ENCODE results near the gene SRCAP. TPM values are rescaled to one million over a fixed set of nuclear protein-coding genes. Genes with fewer than 3 reads are reported as not detected.

The SRCAP gene
- total RNA-seq, 2 experiments from 2014 or later, result 89.4 to 92.2 TPM

- Mint-ChIP-seq H3K36me3 (peaks cover 6% of the 10 kb centered on the region), H3K9me3 (no peaks in the 10 kb centered on the region), H3K4me1 (peaks cover 22% of the 10 kb centered on the region), H3K27ac (peak overlapping the region; percentile 90), H3K27me3 (no peaks in the 10 kb centered on the region), H3K4me3 (peak overlapping the region; percentile 94)
- DNase-seq (no peak), ATAC-seq (ENCODE audit: low read depth) (no peak)
- POLR2A ChIA-PET, result interaction anchor here (0.5 to 1.7 kb wide), 10 partner anchors 9 to 128 kb away, joined by 3 to 10 read pairs (median 4); partner anchors contain the start of genes PHKG2 and RNF40
Observed at GRCh38 chr16:30774367-30775130, 75.6 kb downstream of the SRCAP start.

DNA sequence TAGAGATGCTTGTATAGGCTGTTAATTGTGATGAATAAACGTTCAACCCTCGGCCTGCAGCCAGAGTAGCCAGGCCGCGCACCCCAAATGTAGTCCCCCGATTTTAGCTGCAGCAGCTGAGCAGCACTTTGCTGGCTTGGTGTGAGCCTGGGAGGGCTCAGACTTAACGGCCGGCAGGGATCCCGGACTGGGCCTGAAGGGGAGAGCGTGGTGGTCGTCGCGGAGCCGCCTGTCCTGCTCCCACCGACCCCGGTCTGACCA lies 76.1 kb downstream of the SRCAP start:
- H3K36me3 Mint-ChIP-seq, result peaks cover 6% of the 10 kb centered on the region
- H3K4me3 Mint-ChIP-seq, result peak overlapping the region; percentile 94
- H3K4me1 Mint-ChIP-seq, result peaks cover 22% of the 10 kb centered on the region
- no peaks in the 10 kb centered on the region for H3K27me3 Mint-ChIP-seq
- POLR2A ChIA-PET, result interaction anchor here (0.5 to 1.7 kb wide), 12 partner anchors 9 to 317 kb away, joined by 3 to 10 read pairs (median 4); partner anchors contain the start of genes PHKG2 and RNF40
- peak overlapping the region; percentile 90 for H3K27ac Mint-ChIP-seq
- no peaks in the 10 kb centered on the region for H3K9me3 Mint-ChIP-seq
- ATAC-seq (ENCODE audit: low read depth) (no peak), DNase-seq (no peak)

DNA sequence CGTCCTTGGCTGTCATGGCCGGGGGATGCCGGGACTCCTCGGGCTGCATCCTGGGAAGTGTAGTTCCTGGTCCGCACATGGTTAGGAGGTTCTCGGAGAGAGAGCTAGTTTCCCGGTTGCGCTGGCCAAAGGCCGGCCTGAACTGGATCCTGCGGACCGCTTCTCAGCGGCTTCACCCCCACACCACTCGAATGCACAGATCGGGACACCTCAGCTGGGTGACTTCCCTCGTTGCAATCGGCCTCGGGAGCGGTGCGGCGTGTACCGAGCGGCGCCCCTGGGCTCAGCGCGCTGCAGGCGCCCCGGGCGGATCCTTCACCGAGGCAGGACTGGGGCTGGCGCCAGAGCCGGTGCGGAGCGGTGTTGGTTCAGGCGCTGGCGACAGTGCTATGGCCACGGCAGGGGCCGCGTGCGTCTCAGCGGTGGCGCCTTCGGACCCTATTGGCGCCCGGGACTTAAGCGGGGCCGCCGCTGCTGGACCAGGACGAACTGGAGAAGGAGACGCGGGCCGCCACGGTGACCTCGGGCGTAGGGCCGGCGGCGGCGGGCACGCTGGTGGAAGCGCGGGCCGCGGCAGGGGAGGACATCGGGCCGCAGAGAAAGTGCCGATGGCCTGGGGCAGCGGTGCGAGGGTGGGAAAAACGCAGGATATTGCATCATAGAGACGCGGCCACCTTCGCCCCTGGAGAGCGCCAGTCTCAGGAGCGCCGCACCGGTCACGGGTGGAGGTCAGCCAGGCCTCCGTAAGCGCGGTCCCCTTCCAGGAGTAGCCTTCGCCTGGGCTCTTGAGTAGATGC lies 76.6 kb downstream of the SRCAP start:
- DNase-seq (peak; percentile 75), ATAC-seq (ENCODE audit: low read depth) (peak; percentile 81)
- Mint-ChIP-seq H3K9me3 (no peaks in the 10 kb centered on the region), H3K4me1 (peaks cover 22% of the 10 kb centered on the region), H3K36me3 (peaks cover 6% of the 10 kb centered on the region), H3K4me3 (peak overlapping the region; percentile 94), H3K27ac (peak overlapping the region; percentile 90), H3K27me3 (no peaks in the 10 kb centered on the region)
- POLR2A ChIA-PET, result interaction anchor here (0.5 to 1.7 kb wide), 10 partner anchors 10 to 316 kb away, joined by 3 to 10 read pairs (median 4); partner anchors contain the start of genes PHKG2 and RNF40

DNA sequence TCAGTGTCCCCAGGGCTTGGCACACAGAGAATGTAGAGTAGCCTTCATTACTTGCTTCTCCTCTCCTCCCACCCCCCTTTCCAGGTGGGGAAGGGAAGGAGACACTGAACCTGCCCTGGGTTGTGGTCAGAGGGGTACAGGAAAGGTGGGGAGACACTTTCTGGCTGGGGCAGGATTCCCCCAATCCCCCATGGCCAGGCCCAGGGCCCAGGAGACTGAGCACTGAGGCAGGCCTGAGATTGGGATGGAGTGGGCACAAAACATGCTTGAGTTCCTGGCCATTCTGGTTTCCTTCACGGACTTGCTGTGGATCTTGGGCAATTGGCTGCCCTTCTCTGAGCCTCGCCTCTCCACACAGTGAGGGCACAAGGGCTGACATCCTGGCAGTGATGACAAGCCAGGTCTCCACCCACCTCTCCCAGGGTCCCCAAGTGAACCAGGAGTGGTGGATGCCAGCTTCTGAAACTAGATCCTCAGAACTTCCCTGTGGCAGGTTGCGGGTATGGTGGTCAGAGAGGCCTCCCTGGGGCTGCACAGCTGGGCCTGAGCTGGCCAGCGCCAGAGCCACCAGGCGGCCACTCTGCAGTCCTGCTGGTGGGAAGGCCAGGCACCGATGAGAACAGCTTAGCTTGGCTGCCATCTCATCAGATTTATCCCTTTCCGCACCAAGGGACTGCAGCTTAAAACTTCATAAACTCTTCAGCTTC lies 78.8 kb downstream of the SRCAP start:
- ATAC-seq (ENCODE audit: low read depth), result no peak
- POLR2A ChIA-PET, result interaction anchor here (0.9 kb wide), 1 partner anchor 8 kb away, joined by 4 read pairs; no protein-coding TSS in a partner anchor
- H3K4me3 Mint-ChIP-seq, result peak overlapping the region; percentile 94

DNA sequence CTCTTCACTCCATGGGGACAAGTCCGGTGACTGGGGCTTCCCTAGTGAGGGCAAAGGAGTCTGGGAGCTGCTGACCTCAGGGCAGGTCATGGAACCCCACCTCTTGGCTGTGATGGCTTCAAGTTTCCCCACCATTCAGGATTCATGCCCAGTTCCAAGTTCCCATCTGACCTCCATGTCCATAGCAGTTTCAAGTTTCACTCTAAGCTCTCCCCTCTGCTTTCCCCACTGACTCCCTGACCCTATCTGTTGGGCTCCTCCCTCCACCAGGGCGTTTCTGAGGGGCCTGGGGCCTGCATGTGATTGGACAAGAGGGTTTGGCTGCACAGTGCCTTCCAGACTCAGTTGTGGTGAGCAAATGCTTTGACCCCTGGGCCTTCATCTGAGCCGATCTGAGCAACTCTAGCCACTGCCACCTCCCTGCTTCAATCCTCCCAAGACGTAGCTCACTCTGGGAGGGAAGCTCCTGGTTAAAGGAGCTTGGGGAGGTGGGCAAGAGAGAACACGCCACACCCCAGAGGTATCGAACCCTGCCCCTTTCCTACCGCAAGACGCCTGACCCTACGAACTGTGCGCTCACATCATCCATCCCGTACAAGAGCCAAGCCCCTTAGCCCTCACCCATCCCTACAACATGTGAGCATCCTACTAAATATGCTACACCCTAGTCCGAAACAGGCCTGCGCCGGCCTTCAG lies 79.7 kb downstream of the SRCAP start:
- H3K36me3 Mint-ChIP-seq, result no peaks in the 10 kb centered on the region
- POLR2A ChIA-PET, result interaction anchor here (0.9 kb wide), 1 partner anchor 9 kb away, joined by 4 read pairs; no protein-coding TSS in a partner anchor
- DNase-seq, result no peak
- peak overlapping the region; percentile 55 for H3K27ac Mint-ChIP-seq
- H3K9me3 Mint-ChIP-seq, result no peaks in the 10 kb centered on the region
- no peak overlapping the region for H3K4me3 Mint-ChIP-seq
- peaks cover 17% of the 10 kb centered on the region for H3K4me1 Mint-ChIP-seq
- ATAC-seq (ENCODE audit: low read depth), result no peak
- no peaks in the 10 kb centered on the region for H3K27me3 Mint-ChIP-seq

More for the DNA sequence above, 78.8 kb downstream of the SRCAP start:
- no peak for DNase-seq
- no peaks in the 10 kb centered on the region for H3K9me3 Mint-ChIP-seq
- peaks cover 2% of the 10 kb centered on the region for H3K36me3 Mint-ChIP-seq
- peaks cover 18% of the 10 kb centered on the region for H3K4me1 Mint-ChIP-seq
- no peak overlapping the region for H3K27ac Mint-ChIP-seq
- H3K27me3 Mint-ChIP-seq, result no peaks in the 10 kb centered on the region

DNA sequence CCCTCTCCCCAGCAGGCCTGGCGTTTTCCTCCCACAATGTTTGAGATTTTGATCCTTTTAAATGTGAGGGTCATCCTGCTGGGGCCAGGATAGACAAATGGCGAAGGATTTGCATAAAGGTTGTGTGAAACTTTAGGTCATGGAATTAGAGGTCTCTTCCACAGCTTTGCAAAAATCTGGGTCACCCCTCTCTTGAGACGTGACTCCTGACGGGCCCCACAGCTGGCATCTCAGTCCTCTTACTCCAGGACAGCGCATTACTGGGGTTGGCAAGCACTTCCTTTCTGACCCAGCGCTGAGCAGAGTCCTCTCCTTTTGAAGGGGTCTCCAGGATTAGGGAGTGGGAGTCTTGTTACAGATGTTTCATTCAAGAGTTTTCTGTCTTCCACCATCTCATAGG lies 80.6 kb downstream of the SRCAP start:
- DNase-seq (no peak), ATAC-seq (ENCODE audit: low read depth) (no peak)
- no peak overlapping the region for H3K4me3 Mint-ChIP-seq
- peaks cover 12% of the 10 kb centered on the region for H3K4me1 Mint-ChIP-seq
- no peaks in the 10 kb centered on the region for H3K36me3 Mint-ChIP-seq
- no peaks in the 10 kb centered on the region for H3K9me3 Mint-ChIP-seq
- no peak overlapping the region for H3K27ac Mint-ChIP-seq
- H3K27me3 Mint-ChIP-seq, result no peaks in the 10 kb centered on the region
- POLR2A ChIA-PET, result no interaction called here

DNA sequence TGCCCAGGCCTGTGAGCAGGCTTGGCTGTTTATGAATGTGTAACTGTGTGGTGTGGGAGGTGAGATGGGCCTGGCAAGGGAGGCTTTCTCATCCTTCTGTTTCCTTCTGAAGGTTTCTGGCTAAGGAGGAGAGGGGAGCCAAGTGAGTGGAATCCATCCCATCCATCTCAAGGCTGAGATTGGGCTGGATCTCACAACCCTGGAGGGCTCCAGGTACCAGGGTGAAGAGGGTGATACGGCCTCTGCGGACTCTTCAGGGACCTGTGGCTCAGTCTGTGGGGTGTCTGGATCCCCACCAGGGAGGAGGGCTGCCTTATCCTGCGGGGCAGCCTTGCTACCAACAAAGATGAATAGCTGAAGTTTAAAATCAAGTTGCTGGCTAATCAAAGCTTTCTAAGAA lies 81.0 kb downstream of the SRCAP start:
- Mint-ChIP-seq H3K9me3 (no peaks in the 10 kb centered on the region), H3K27ac (no peak overlapping the region), H3K36me3 (no peaks in the 10 kb centered on the region), H3K27me3 (no peaks in the 10 kb centered on the region), H3K4me1 (peaks cover 8% of the 10 kb centered on the region), H3K4me3 (no peak overlapping the region)
- ATAC-seq (ENCODE audit: low read depth), result no peak
- POLR2A ChIA-PET, result no interaction called here
- no peak for DNase-seq

DNA sequence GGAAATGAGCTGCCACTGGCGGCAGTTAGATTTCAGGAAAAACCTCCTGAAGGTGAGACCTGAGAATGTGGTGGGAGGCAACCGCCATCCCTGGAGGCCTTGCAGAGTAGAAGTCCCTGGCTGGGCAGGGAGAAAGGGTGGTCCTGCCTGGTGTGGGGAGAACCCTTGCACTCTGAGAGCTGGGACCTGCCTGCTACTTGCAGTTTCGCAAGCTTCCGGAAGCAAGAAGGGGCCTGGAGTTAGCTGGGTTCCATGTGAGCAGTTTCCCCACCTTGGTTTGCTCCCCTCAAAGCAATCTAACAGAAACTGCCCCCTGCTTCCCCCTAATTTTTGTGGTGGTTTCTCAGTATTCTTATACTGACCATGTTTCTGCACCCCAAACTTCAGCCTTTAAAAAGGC lies 81.6 kb downstream of the SRCAP start:
- H3K4me1 Mint-ChIP-seq, result peaks cover 7% of the 10 kb centered on the region
- no peak overlapping the region for H3K27ac Mint-ChIP-seq
- H3K27me3 Mint-ChIP-seq, result no peaks in the 10 kb centered on the region
- no peaks in the 10 kb centered on the region for H3K9me3 Mint-ChIP-seq
- POLR2A ChIA-PET, result no interaction called here
- H3K4me3 Mint-ChIP-seq, result no peak overlapping the region
- no peaks in the 10 kb centered on the region for H3K36me3 Mint-ChIP-seq
- DNase-seq (no peak), ATAC-seq (ENCODE audit: low read depth) (no peak)

DNA sequence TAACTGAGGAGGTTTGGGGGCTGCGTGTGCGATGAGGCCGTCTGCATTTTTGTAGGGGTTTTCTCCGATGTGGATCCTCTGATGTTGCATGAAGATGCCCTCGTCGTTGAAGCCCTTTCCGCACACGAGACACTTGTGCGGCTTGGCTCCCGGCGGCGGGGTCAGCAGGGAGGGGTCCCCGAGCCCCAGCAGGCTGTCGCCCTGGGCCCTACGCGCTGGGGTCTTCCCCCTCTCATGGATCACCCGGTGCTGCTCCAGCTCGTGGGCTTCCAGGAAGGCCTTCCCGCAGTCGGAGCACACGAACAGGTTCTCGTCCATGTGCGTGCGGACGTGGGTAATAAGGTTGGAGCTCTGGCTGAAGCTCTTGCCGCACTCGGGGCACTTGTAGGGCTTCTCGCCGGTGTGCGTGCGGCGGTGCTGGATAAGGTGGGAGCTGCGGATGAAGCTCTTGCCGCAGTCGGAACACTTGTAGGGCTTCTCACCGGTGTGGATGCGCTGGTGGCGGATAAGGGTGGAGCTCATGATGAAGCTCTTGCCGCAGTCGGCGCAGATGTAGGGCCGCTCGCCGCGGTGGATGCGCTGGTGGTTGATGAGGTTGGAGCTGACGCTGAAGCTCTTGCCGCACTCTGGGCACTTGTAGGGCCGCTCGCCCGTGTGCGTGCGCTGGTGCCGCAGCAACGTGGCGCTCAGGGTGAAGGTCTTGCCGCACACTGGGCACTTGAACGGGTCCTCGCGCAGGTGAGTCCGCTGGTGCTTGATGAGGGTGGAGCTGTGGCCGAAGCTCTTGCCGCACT lies 83.7 kb downstream of the SRCAP start:
- POLR2A ChIA-PET, result no interaction called here

DNA sequence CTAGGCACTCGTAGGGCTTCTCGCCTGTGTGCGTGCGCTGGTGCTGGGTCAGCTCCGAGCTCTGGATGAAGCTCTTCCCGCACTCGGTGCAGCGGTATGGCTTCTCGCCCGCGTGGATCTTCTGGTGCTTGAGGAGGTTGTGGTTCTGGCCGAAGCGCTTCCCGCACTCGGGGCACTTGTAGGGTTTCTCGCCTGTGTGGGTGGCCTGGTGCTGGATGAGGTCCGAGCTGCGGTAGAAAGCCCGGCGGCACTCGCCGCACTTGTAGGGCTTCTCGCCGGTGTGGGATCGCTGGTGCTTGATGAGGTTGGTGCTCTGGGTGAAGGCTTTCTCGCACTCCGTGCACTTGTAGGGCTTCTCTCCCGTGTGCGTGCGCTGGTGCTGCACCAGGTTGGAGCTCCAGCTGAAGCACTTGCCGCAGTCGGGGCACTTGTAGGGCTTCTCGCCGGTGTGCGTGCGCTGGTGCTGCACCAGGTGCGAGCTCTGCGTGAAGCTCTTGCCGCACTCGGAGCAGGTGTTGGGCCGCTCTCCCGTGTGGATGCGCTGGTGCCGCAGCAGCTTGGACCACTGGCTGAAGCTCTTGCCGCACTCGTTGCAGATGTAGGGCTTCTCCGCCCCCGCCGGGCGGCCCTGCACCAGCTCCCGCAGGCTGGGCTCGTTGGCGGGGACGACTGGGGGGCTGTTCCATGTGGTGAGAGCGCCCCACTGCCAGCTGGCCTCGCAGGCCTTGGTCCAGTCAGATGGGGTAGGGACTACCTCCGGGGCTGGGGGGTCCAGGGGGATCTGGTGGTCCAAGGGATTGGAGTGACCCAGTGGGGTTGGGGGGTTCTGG lies 84.5 kb downstream of the SRCAP start:
- peaks cover 12% of the 10 kb centered on the region for H3K27me3 Mint-ChIP-seq
- H3K4me1 Mint-ChIP-seq, result peaks cover 8% of the 10 kb centered on the region
- POLR2A ChIA-PET, result no interaction called here
- no peak overlapping the region for H3K4me3 Mint-ChIP-seq
- no peaks in the 10 kb centered on the region for H3K9me3 Mint-ChIP-seq
- H3K27ac Mint-ChIP-seq, result no peak overlapping the region
- DNase-seq (no peak), ATAC-seq (ENCODE audit: low read depth) (no peak)
- H3K36me3 Mint-ChIP-seq, result no peaks in the 10 kb centered on the region

More for the DNA sequence above, 83.7 kb downstream of the SRCAP start:
- no peaks in the 10 kb centered on the region for H3K36me3 Mint-ChIP-seq
- no peak overlapping the region for H3K27ac Mint-ChIP-seq
- peaks cover 5% of the 10 kb centered on the region for H3K4me1 Mint-ChIP-seq
- ATAC-seq (ENCODE audit: low read depth) (no peak), DNase-seq (no peak)
- peaks cover 7% of the 10 kb centered on the region for H3K27me3 Mint-ChIP-seq
- no peaks in the 10 kb centered on the region for H3K9me3 Mint-ChIP-seq
- no peak overlapping the region for H3K4me3 Mint-ChIP-seq

DNA sequence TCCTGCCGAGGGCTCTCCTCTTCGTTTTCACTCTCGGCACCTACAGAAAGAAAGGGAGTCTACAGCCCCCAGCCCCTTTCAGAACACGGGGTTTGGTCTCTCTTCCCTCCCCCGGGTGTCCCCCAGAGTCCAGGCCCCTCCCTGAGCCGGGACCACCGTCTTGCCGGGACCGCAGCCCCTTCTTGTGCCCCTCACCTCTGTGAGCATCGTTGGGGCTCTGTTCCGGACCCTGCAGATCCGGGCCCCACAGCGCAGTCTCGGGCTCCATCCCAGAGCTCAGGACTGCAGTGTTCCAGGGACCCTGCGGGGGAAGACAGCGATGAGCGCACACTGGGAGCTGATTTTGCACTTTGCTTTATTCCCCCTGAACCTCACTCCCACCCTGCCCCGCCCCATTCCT lies 85.2 kb downstream of the SRCAP start:
- H3K4me1 Mint-ChIP-seq, result peaks cover 8% of the 10 kb centered on the region
- no peaks in the 10 kb centered on the region for H3K36me3 Mint-ChIP-seq
- peaks cover 17% of the 10 kb centered on the region for H3K27me3 Mint-ChIP-seq
- H3K4me3 Mint-ChIP-seq, result no peak overlapping the region
- no peaks in the 10 kb centered on the region for H3K9me3 Mint-ChIP-seq
- H3K27ac Mint-ChIP-seq, result no peak overlapping the region
- ATAC-seq (ENCODE audit: low read depth) (no peak), DNase-seq (no peak)
- POLR2A ChIA-PET, result no interaction called here
